PC-3 (cell line): ENCODE results near the gene PPIL4. TPM values are rescaled to one million over a fixed set of nuclear protein-coding genes. Genes with fewer than 3 reads are reported as not detected.

Experiments
- ATAC-seq: fragments of 200-7000 bp; cut with Tn5 transposase; 2 replicates; pipeline ENCODE4 v1.9.1; 2020; ENCODE audit warnings: mild to moderate bottlenecking, moderate library complexity
- BruUV-seq: library from RNA; stranded (reverse); fragments of 400-500 nt; replicated peaks from 2 replicates; lab custom pipeline; 2021; lab: Mats Ljungman, UMichigan
- CTCF ChIA-PET: fragments of 300-600 bp; sonication (Branson Sonifier 250); formaldehyde crosslinking; loops from one replicate; lab custom pipeline; 2022; ENCODE audit warnings: antibody characterized with exemption; lab: Charles Lee
- POLR2A ChIA-PET: fragments of 300-600 bp; sonication (Branson Sonifier 250); formaldehyde crosslinking; loops from one replicate; lab custom pipeline; 2022; ENCODE audit warnings: antibody characterized with exemption; ENCODE audit not compliant: unreplicated experiment; lab: Charles Lee
- DNase-seq: peaks from one replicate; pipeline ENCODE4 v3.0.0-alpha.2; 2015
- H2AFZ ChIP-seq: fragments of 300-600 bp; sonication (generic); 2 replicates; pipeline ENCODE4 v1.6.0; 2016; ENCODE audit warnings: antibody characterized with exemption, low read length
- H3F3A ChIP-seq: fragments of 300-600 bp; sonication (generic); one replicate; pipeline ENCODE4 v1.6.0; 2017; ENCODE audit warnings: antibody characterized with exemption, low read length, control low read depth, mild to moderate bottlenecking; ENCODE audit not compliant: unreplicated experiment
- H3K27ac ChIP-seq: fragments of 300-600 bp; sonication (generic); 2 replicates; pipeline ENCODE4 v1.5.1; 2016; ENCODE audit warnings: mild to moderate bottlenecking, low read length
- H3K27me3 ChIP-seq: fragments of 300-600 bp; sonication (generic); 2 replicates; pipeline ENCODE4 v1.6.1; 2016; ENCODE audit warnings: low read length, mixed read lengths
- H3K36me3 ChIP-seq: fragments of 300-600 bp; sonication (generic); 2 replicates; pipeline ENCODE4 v1.6.1; 2016; ENCODE audit warnings: low read depth, mixed run types, low read length, mixed read lengths
- H3K4me1 ChIP-seq: fragments of 300-600 bp; sonication (generic); 2 replicates; pipeline ENCODE4 v1.5.1; 2016; ENCODE audit warnings: low read length; ENCODE audit not compliant: insufficient read depth
- H3K4me2 ChIP-seq: fragments of 300-600 bp; sonication (generic); 2 replicates; pipeline ENCODE4 v1.6.0; 2016; ENCODE audit warnings: low read length
- H3K4me3 ChIP-seq: fragments of 300-600 bp; sonication (generic); 2 replicates; pipeline ENCODE4 v1.5.1; 2016; ENCODE audit warnings: mild to moderate bottlenecking, low read length, mixed read lengths
- H3K79me2 ChIP-seq: fragments of 300-600 bp; sonication (generic); 2 replicates; pipeline ENCODE4 v1.6.1; 2017; ENCODE audit warnings: low read length, mixed read lengths
- H3K9ac ChIP-seq: fragments of 300-600 bp; sonication (generic); 2 replicates; pipeline ENCODE4 v1.6.0; 2016; ENCODE audit warnings: mild to moderate bottlenecking, low read length
- H3K9me2 ChIP-seq: fragments of 300-600 bp; sonication (generic); replicated peaks from 2 replicates; pipeline ENCODE4 v1.6.1; 2016; ENCODE audit warnings: mixed run types, low read length, mixed read lengths
- H3K9me3 ChIP-seq: fragments of 300-600 bp; sonication (generic); 2 replicates; pipeline ENCODE4 v1.6.1; 2016; ENCODE audit warnings: low read length, mixed read lengths
- H4K20me1 ChIP-seq: fragments of 300-600 bp; sonication (generic); 2 replicates; pipeline ENCODE4 v1.6.1; 2016; ENCODE audit warnings: low read length, mixed read lengths
- EZH2 ChIP-seq: fragments of 300-600 bp; sonication (generic); IDR thresholded peaks from one replicate; pipeline ENCODE4 v1.6.1; 2017; ENCODE audit warnings: antibody characterized with exemption, mild to moderate bottlenecking, low read length; ENCODE audit not compliant: unreplicated experiment
- EZH2phosphoT487 ChIP-seq: fragments of 300-600 bp; sonication (generic); IDR thresholded peaks from 2 replicates; pipeline ENCODE4 v1.6.1; 2018; ENCODE audit warnings: mild to moderate bottlenecking, antibody characterized with exemption, low read length, borderline replicate concordance
- intact Hi-C: fragments of 100-400 bp; cut with micrococcal nuclease; formaldehyde crosslinking; loops from 2 replicates; pipeline ENCODE4 v1.9.0; 2023
- total RNA-seq: library from RNA; depleted of rRNA; stranded (reverse); fragments of >200 nt; gene quantifications from 2 replicates; pipeline ENCODE4 v1.2.3, GENCODE V29; 2014
- TF ChIP-seq, protein P1 (sequence below): fragments of 300-600 bp; sonication (generic); conservative IDR thresholded peaks from 2 replicates; pipeline ENCODE4 v1.5.1; 2017; ENCODE audit warnings: antibody characterized with exemption, low read depth, mild to moderate bottlenecking, low read length

Gene PPIL4
- total RNA-seq, 1 experiment from 2014 or later: 12.8 TPM

- H3K36me3 ChIP-seq: no peaks in the 10 kb centered on the region
- no peaks in the 10 kb centered on the region for H3K27me3 ChIP-seq
- ATAC-seq: peak; percentile 46
- H3F3A ChIP-seq: no peaks in the 10 kb centered on the region
- peak overlapping the region; percentile 85 for H3K9ac ChIP-seq
- H3K4me3 ChIP-seq: peak overlapping the region; percentile 94
- POLR2A ChIA-PET: interaction anchor here (0.6 kb wide), 1 partner anchor 117 kb away, joined by 6 read pairs; no protein-coding TSS in a partner anchor
- CTCF ChIA-PET: interaction anchor here (0.6 to 0.7 kb wide), 3 partner anchors 98 to 1343 kb away, joined by 3 to 5 read pairs (median 4); no protein-coding TSS in a partner anchor
- peak overlapping the region; percentile 99 for H2AFZ ChIP-seq
- H4K20me1 ChIP-seq: 0 out of 2 replicates have a peak, but pooled peaks cover 5% of the 10 kb centered on the region
- H3K79me2 ChIP-seq: peaks cover 43% of the 10 kb centered on the region
- no peaks in the 10 kb centered on the region for H3K9me2 ChIP-seq
- H3K27ac ChIP-seq: peak overlapping the region; percentile 25; the same call in 1 of the 2 replicates
- BruUV-seq: no TSS peak
- intact Hi-C loops: loop anchor here (5.0 kb wide), 2 partner anchors 151 to 451 kb away; partner anchors contain the start of gene LATS1
- peak overlapping the region; percentile 90 for H3K4me2 ChIP-seq
- TF ChIP-seq, protein P1, sequence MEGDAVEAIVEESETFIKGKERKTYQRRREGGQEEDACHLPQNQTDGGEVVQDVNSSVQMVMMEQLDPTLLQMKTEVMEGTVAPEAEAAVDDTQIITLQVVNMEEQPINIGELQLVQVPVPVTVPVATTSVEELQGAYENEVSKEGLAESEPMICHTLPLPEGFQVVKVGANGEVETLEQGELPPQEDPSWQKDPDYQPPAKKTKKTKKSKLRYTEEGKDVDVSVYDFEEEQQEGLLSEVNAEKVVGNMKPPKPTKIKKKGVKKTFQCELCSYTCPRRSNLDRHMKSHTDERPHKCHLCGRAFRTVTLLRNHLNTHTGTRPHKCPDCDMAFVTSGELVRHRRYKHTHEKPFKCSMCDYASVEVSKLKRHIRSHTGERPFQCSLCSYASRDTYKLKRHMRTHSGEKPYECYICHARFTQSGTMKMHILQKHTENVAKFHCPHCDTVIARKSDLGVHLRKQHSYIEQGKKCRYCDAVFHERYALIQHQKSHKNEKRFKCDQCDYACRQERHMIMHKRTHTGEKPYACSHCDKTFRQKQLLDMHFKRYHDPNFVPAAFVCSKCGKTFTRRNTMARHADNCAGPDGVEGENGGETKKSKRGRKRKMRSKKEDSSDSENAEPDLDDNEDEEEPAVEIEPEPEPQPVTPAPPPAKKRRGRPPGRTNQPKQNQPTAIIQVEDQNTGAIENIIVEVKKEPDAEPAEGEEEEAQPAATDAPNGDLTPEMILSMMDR: no peak
- TF ChIP-seq EZH2phosphoT487 (no peak), EZH2 (no peak)
- peaks cover 26% of the 10 kb centered on the region for H3K4me1 ChIP-seq
- H3K9me3 ChIP-seq: no peaks in the 10 kb centered on the region
- DNase-seq: peak; percentile 45
Measured at GRCh38 chr6:149566410-149567193, 20.8 kb upstream of the PPIL4 start.

DNA sequence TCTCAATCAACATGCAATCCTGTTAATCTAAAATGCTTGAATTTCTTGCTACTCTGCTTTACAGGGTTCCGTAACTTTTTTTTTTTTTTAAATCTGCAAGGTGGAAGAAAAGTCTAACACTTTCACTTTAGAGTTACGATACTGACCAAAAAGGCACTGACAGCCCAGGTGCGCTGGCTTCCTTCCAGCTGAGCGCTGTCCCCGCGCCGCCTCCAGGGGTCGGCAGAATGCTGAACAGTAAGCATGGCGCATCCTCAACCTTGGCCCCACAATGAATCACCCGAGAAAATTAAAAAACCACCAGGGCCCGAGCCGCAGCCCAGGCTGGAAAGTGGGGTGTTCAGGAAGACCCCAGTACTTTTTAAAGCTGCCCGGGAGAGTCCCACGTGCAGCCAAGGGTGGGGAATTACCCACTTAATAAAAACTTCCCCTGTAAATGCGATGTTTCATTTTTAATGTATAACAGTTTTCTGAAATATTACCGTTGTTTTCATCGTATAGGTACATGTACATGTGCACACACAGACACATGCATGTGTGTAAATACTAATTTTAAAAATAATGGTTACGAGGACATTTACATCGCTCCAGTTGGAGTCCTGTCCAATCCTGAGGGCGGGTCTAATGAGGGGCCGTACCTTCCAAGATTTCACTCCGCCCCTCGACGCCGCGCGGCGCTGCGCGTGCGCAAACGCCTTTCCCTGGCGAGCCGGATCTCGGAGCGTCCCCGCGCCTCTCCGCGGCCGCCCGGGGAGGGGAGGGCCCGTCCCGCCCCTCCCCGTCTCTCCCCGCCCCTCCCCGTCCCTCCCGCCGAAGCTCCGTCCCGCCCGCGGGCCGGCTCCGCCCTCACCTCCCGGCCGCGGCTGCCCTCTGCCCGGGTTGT lies 19.9 kb upstream of the PPIL4 start, which contains the start of gene GINM1:
Gene GINM1 (plus strand): TSS at position 849 of the 883 bp plus-strand sequence. CDS start 40 bp downstream, outside the sequence.
- H3K79me2 ChIP-seq: peaks cover 35% of the 10 kb centered on the region
- H3K9me2 ChIP-seq: no peaks in the 10 kb centered on the region
- no peaks in the 10 kb centered on the region for H3K9me3 ChIP-seq
- H3K27ac ChIP-seq: peak within 1 kb of the TSS; percentile 37; the same call in 1 of the 2 replicates
- no peaks in the 10 kb centered on the region for H3K27me3 ChIP-seq
- ATAC-seq (peak; percentile 84), DNase-seq (peak; percentile 95)
- peak within 1 kb of the TSS; percentile 98 for H3K4me2 ChIP-seq
- no peak for TF ChIP-seq EZH2phosphoT487
- TF ChIP-seq, protein P1: peak; percentile 71
- ChIA-PET POLR2A (interaction anchor here (0.6 kb wide), 1 partner anchor 117 kb away, joined by 6 read pairs; no protein-coding TSS in a partner anchor), CTCF (interaction anchor here (0.6 to 0.7 kb wide), 4 partner anchors 99 to 1342 kb away, joined by 3 to 7 read pairs (median 4); no protein-coding TSS in a partner anchor)
- H3F3A ChIP-seq: no peaks in the 10 kb centered on the region
- H2AFZ ChIP-seq: peak within 1 kb of the TSS; percentile 99
- H3K36me3 ChIP-seq: no peaks in the 10 kb centered on the region
- no TSS peak for BruUV-seq
- H3K9ac ChIP-seq: peak within 1 kb of the TSS; percentile 85
- H3K4me1 ChIP-seq: peaks cover 26% of the 10 kb centered on the region
- H4K20me1 ChIP-seq: 0 out of 2 replicates have a peak, but pooled peaks cover 5% of the 10 kb centered on the region
- H3K4me3 ChIP-seq: peak within 1 kb of the TSS; percentile 94
- intact Hi-C loops: loop anchor here (2.0 to 5.0 kb wide), 3 partner anchors 83 to 452 kb away; partner anchors contain the start of genes KATNA1 and LATS1
